OCI-LY7 (cell line): Measurements from ENCODE around the gene CDK17. TPM values are rescaled to one million over a fixed set of nuclear protein-coding genes. Genes with fewer than 3 reads are reported as not detected.

Experiments used
- Bru-seq: library from RNA; stranded (reverse); fragments of 400-500 nt; gene quantifications from one replicate; lab custom pipeline; 2021; lab: Mats Ljungman, UMichigan
- BruChase-seq, 2 experiments: library from RNA; stranded (reverse); fragments of 400-500 nt; gene quantifications; one replicate each; lab custom pipeline; 2021; lab: Mats Ljungman, UMichigan
- BruUV-seq: library from RNA; stranded (reverse); fragments of 400-500 nt; replicated peaks from 2 replicates; lab custom pipeline; 2021; lab: Mats Ljungman, UMichigan
- CTCF ChIA-PET: fragments of 300-600 bp; sonication (Branson Sonifier 250); formaldehyde crosslinking; loops from one replicate; lab custom pipeline; 2022; ENCODE audit warnings: antibody characterized with exemption; ENCODE audit not compliant: unreplicated experiment; lab: Charles Lee
- POLR2A ChIA-PET: fragments of 300-600 bp; sonication (Branson Sonifier 250); formaldehyde crosslinking; loops from one replicate; lab custom pipeline; 2022; ENCODE audit warnings: antibody characterized with exemption; lab: Charles Lee
- DNase-seq: peaks from one replicate; pipeline ENCODE4 v3.0.0-alpha.2; 2015; ENCODE audit warnings: low spot score
- H2AFZ ChIP-seq: fragments of 200-600 bp; sonication (generic), shearing (Covaris generic); 2 replicates; pipeline ENCODE4 v1.6.1; 2014; ENCODE audit warnings: mild to moderate bottlenecking, antibody characterized with exemption, low read length, moderate library complexity
- H3K27ac ChIP-seq: fragments of 200-600 bp; sonication (generic); 2 replicates; pipeline ENCODE4 v1.5.1; 2014; ENCODE audit warnings: mixed run types, low read depth, mild to moderate bottlenecking, moderate library complexity, low read length, inconsistent platforms; ENCODE audit not compliant: poor library complexity, severe bottlenecking
- H3K36me3 ChIP-seq: fragments of 200-600 bp; sonication (generic); 2 replicates; pipeline ENCODE4 v1.6.1; 2014; ENCODE audit warnings: mild to moderate bottlenecking, antibody characterized with exemption, low read length, moderate library complexity, mixed read lengths; ENCODE audit not compliant: insufficient read depth
- H3K4me1 ChIP-seq: fragments of 200-600 bp; sonication (generic); 2 replicates; pipeline ENCODE4 v1.5.1; 2014; ENCODE audit warnings: mild to moderate bottlenecking, low read length; ENCODE audit not compliant: insufficient read depth, poor library complexity, severe bottlenecking
- H3K4me2 ChIP-seq: fragments of 200-600 bp; sonication (generic); 2 replicates; pipeline ENCODE4 v1.6.1; 2014; ENCODE audit warnings: mild to moderate bottlenecking, low read length
- H3K4me3 ChIP-seq: fragments of 200-600 bp; sonication (generic); 2 replicates; pipeline ENCODE4 v1.5.1; 2014; ENCODE audit warnings: mild to moderate bottlenecking, low read depth, low read length; ENCODE audit not compliant: poor library complexity, severe bottlenecking
- H3K79me2 ChIP-seq: fragments of 200-600 bp; sonication (generic); 2 replicates; pipeline ENCODE4 v1.6.1; 2016; ENCODE audit warnings: low read depth, mild to moderate bottlenecking, low read length, moderate library complexity, mixed read lengths; ENCODE audit not compliant: insufficient read depth
- H3K9me2 ChIP-seq: fragments of 200-600 bp; sonication (generic); 2 replicates; pipeline ENCODE4 v1.6.1; 2016; ENCODE audit warnings: mild to moderate bottlenecking, low read length, mixed read lengths; ENCODE audit not compliant: insufficient read depth
- H3K9me3 ChIP-seq: fragments of 200-600 bp; sonication (generic); 2 replicates; pipeline ENCODE4 v1.6.1; 2014; ENCODE audit warnings: mild to moderate bottlenecking, mixed run types, low read length, mixed read lengths
- H4K20me1 ChIP-seq: fragments of 200-600 bp; sonication (generic); 2 replicates; pipeline ENCODE4 v1.6.1; 2014; ENCODE audit warnings: mild to moderate bottlenecking, antibody characterized with exemption, low read length, moderate library complexity, mixed read lengths; ENCODE audit not compliant: insufficient read depth
- CTCF ChIP-seq: fragments of 200-600 bp; sonication (generic); conservative IDR thresholded peaks from 2 replicates; pipeline ENCODE4 v1.5.1; 2014; ENCODE audit warnings: mild to moderate bottlenecking, antibody characterized with exemption, low read length, moderate library complexity, mixed read lengths
- EZH2phosphoT487 ChIP-seq: fragments of 200-600 bp; sonication (generic); IDR thresholded peaks from 2 replicates; pipeline ENCODE4 v1.6.1; 2018; ENCODE audit warnings: low read depth, borderline replicate concordance, mild to moderate bottlenecking, mixed run types, antibody characterized with exemption, low read length, moderate library complexity, mixed read lengths
- intact Hi-C: fragments of 100-400 bp; cut with micrococcal nuclease; formaldehyde crosslinking; loops from one replicate; pipeline ENCODE4 v1.10.0; 2022; ENCODE audit not compliant: unreplicated experiment
- long read RNA-seq: library from polyadenylated mRNA; stranded (forward); transcript quantifications from one replicate; pipeline ENCODE4 v2.0.0, GENCODE V29; 2022
- total RNA-seq, 2 experiments: library from RNA; depleted of rRNA in 1 of 2; stranded (reverse); fragments of >200 nt in 1 of 2; shearing (Covaris generic) in 1 of 2; gene quantifications; 2 replicates each; pipeline ENCODE4 v1.2.3, GENCODE V29; 2014 to 2022

The CDK17 gene
- total RNA-seq (2014; rRNA removed; shearing (Covaris generic)) (34.5 and 36.3 TPM in 2 replicates), total RNA-seq (2022) (42.1 and 43.4 TPM in 2 replicates), Bru-seq, nascent RNA (percentile 92 among the genes with signal in this experiment), BruChase-seq, experiment 1, labeled RNA remaining after a 6-hour chase (percentile 81 among the genes with signal in this experiment), BruChase-seq, experiment 2, labeled RNA remaining after a 2-hour chase (percentile 83 among the genes with signal in this experiment)
- long read RNA-seq, full-length matches to known transcripts: 114 of 141 reads
- long read RNA-seq, partial matches to known transcripts: 7 of 141 reads
- long read RNA-seq, other reads (novel, unspliced or antisense): 20 of 141 reads

GRCh38 chr12:96399919-96400630 is at the start of gene CDK17:
TSS of gene CDK17 (minus strand) at chr12:96400439. CDS start at chr12:96334836, 65,603 bp downstream.
- Histone ChIP-seq H3K4me2 (peak within 1 kb of the TSS; percentile 100), H3K4me3 (peak within 1 kb of the TSS; percentile 94), H4K20me1 (peaks cover 29% of the 10 kb centered on the region), H3K9me3 (no peaks in the 10 kb centered on the region), H3K27ac (peak within 1 kb of the TSS; percentile 96), H3K79me2 (peaks cover 43% of the 10 kb centered on the region), H3K36me3 (no peaks in the 10 kb centered on the region), H3K9me2 (no peaks in the 10 kb centered on the region), H3K4me1 (peaks cover 64% of the 10 kb centered on the region), H2AFZ (peak within 1 kb of the TSS; percentile 100)
- ChIA-PET POLR2A (interaction anchor here (0.7 to 3.7 kb wide), 11 partner anchors 8 to 190 kb away, joined by 3 to 17 read pairs (median 5); no protein-coding TSS in a partner anchor), CTCF (interaction anchor here (0.6 to 1.3 kb wide), 2 partner anchors 13 to 446 kb away, joined by 3 to 4 read pairs; no protein-coding TSS in a partner anchor)
- no TSS peak for BruUV-seq
- intact Hi-C loops: loop anchor here (2.0 to 10.0 kb wide), 6 partner anchors 73 to 458 kb away; partner anchors contain the start of genes AMDHD1, CCDC38 and LTA4H
- peak; percentile 90 for DNase-seq
- no peak for TF ChIP-seq CTCF
- no peak for TF ChIP-seq EZH2phosphoT487

- intact Hi-C loops: no loop called here
- no TSS peak for BruUV-seq
- TF ChIP-seq CTCF (no peak), EZH2phosphoT487 (no peak)
- ChIA-PET CTCF (no interaction called here), POLR2A (interaction anchor here (0.6 to 3.3 kb wide), 6 partner anchors 9 to 403 kb away, joined by 3 to 19 read pairs (median 4); no protein-coding TSS in a partner anchor)
- Histone ChIP-seq H3K36me3 (no peaks in the 10 kb centered on the region), H3K27ac (no peak overlapping the region), H3K4me2 (no peak overlapping the region), H3K79me2 (no peaks in the 10 kb centered on the region), H3K9me3 (no peaks in the 10 kb centered on the region), H3K9me2 (no peaks in the 10 kb centered on the region), H2AFZ (no peak overlapping the region), H4K20me1 (no peaks in the 10 kb centered on the region), H3K4me1 (peaks cover 17% of the 10 kb centered on the region), H3K4me3 (no peak overlapping the region)
- no peak for DNase-seq
These were observed 48.1 kb upstream of the CDK17 start for GRCh38 chr12:96448300-96448699.
